DOHH2 (cell line): ENCODE measurements around the gene GORASP1.

Experiments
- H3F3A ChIP-seq: fragments of 200-600 bp; sonication (generic), shearing (Covaris generic); 2 replicates; pipeline ENCODE4 v1.6.0; 2016; ENCODE audit warnings: antibody characterized with exemption, mild to moderate bottlenecking; ENCODE audit not compliant: control insufficient read depth, insufficient read depth
- H3K27ac ChIP-seq: fragments of 200-600 bp; sonication (generic); 2 replicates; pipeline ENCODE4 v1.5.1; 2014; ENCODE audit warnings: low read depth, mild to moderate bottlenecking, low read length, moderate library complexity
- H3K27me3 ChIP-seq: fragments of 200-600 bp; sonication (generic); 2 replicates; pipeline ENCODE4 v1.6.1; 2014; ENCODE audit warnings: mild to moderate bottlenecking, low read length, mixed read lengths; ENCODE audit not compliant: control insufficient read depth
- H3K36me3 ChIP-seq: fragments of 200-600 bp; sonication (generic); 2 replicates; pipeline ENCODE4 v1.6.1; 2014; ENCODE audit warnings: mild to moderate bottlenecking, low read length, moderate library complexity, mixed read lengths; ENCODE audit not compliant: control insufficient read depth
- H3K4me1 ChIP-seq: fragments of 200-600 bp; sonication (generic); 2 replicates; pipeline ENCODE4 v1.6.1; 2014; ENCODE audit warnings: mild to moderate bottlenecking, low read length, mixed read lengths; ENCODE audit not compliant: control insufficient read depth
- H3K4me2 ChIP-seq: fragments of 200-600 bp; sonication (generic); 2 replicates; pipeline ENCODE4 v1.6.0; 2014; ENCODE audit warnings: mild to moderate bottlenecking, low read length, moderate library complexity
- H3K4me3 ChIP-seq: fragments of 200-600 bp; sonication (generic); 2 replicates; pipeline ENCODE4 v1.5.1; 2014; ENCODE audit warnings: mild to moderate bottlenecking, low read length, mixed read lengths
- H3K79me2 ChIP-seq: fragments of 200-600 bp; sonication (generic); 2 replicates; pipeline ENCODE4 v1.6.1; 2014; ENCODE audit warnings: mild to moderate bottlenecking, low read length, mixed read lengths; ENCODE audit not compliant: control insufficient read depth
- H3K9me2 ChIP-seq: fragments of 200-600 bp; sonication (generic); replicated peaks from 2 replicates; pipeline ENCODE4 v1.6.1; 2014; ENCODE audit warnings: mild to moderate bottlenecking, low read length, mixed read lengths; ENCODE audit not compliant: control insufficient read depth
- H3K9me3 ChIP-seq: fragments of 200-600 bp; sonication (generic); 2 replicates; pipeline ENCODE4 v1.6.1; 2014; ENCODE audit warnings: antibody characterized with exemption, low read length, mixed read lengths; ENCODE audit not compliant: control insufficient read depth, insufficient read depth
- H4K20me1 ChIP-seq: fragments of 200-600 bp; sonication (generic); 2 replicates; pipeline ENCODE4 v1.6.0; 2014; ENCODE audit warnings: low read depth, mild to moderate bottlenecking, antibody characterized with exemption, low read length, moderate library complexity; ENCODE audit not compliant: control insufficient read depth, insufficient read depth
- CTCF ChIP-seq: fragments of 200-600 bp; sonication (generic); IDR thresholded peaks from one replicate; pipeline ENCODE4 v1.5.1; 2014; ENCODE audit warnings: antibody characterized with exemption, mild to moderate bottlenecking, low read depth, low read length; ENCODE audit not compliant: poor library complexity, severe bottlenecking
- EZH2phosphoT487 ChIP-seq: fragments of 200-600 bp; sonication (generic); IDR thresholded peaks from 2 replicates; pipeline ENCODE4 v1.6.1; 2017; ENCODE audit warnings: borderline replicate concordance, mild to moderate bottlenecking, antibody characterized with exemption, low read length, moderate library complexity, mixed read lengths

Gene GORASP1

GRCh38 chr3:39137435-39137936 lies 30.1 kb upstream of the GORASP1 start:
- no peaks in the 10 kb centered on the region for H4K20me1 ChIP-seq
- no peaks in the 10 kb centered on the region for H3K9me3 ChIP-seq
- peaks cover 13% of the 10 kb centered on the region for H3K4me1 ChIP-seq
- no peaks in the 10 kb centered on the region; the same call in 1 of the 2 replicates for H3F3A ChIP-seq
- H3K4me2 ChIP-seq: no peak overlapping the region
- H3K9me2 ChIP-seq: no peaks in the 10 kb centered on the region
- no peak overlapping the region for H3K27ac ChIP-seq
- TF ChIP-seq CTCF (no peak), EZH2phosphoT487 (no peak)
- H3K79me2 ChIP-seq: peaks cover 4% of the 10 kb centered on the region
- H3K36me3 ChIP-seq: peaks cover 30% of the 10 kb centered on the region
- no peak overlapping the region for H3K4me3 ChIP-seq
- H3K27me3 ChIP-seq: no peaks in the 10 kb centered on the region

- H3K4me2 ChIP-seq: no peak overlapping the region
Measured at GRCh38 chr3:39136533-39137434, 29.4 kb upstream of the GORASP1 start.

GRCh38 chr3:39135170-39135805 lies 27.9 kb upstream of the GORASP1 start:
- H3F3A ChIP-seq: no peaks in the 10 kb centered on the region
- H3K4me3 ChIP-seq: no peak overlapping the region
- H3K27me3 ChIP-seq: no peaks in the 10 kb centered on the region
- no peaks in the 10 kb centered on the region for H3K4me1 ChIP-seq
- no peaks in the 10 kb centered on the region for H4K20me1 ChIP-seq
- TF ChIP-seq CTCF: no peak
- TF ChIP-seq EZH2phosphoT487: no peak
- no peak overlapping the region for H3K27ac ChIP-seq
- no peaks in the 10 kb centered on the region for H3K9me2 ChIP-seq
- H3K79me2 ChIP-seq: no peaks in the 10 kb centered on the region
- peaks cover 8% of the 10 kb centered on the region for H3K36me3 ChIP-seq
- H3K9me3 ChIP-seq: no peaks in the 10 kb centered on the region
- H3K4me2 ChIP-seq: no peak overlapping the region

More at GRCh38 chr3:39136533-39137434, 29.4 kb upstream of the GORASP1 start:
- Histone ChIP-seq H3K9me3 (no peaks in the 10 kb centered on the region), H3K4me1 (peaks cover 7% of the 10 kb centered on the region), H4K20me1 (no peaks in the 10 kb centered on the region), H3K9me2 (no peaks in the 10 kb centered on the region), H3F3A (no peaks in the 10 kb centered on the region), H3K27me3 (no peaks in the 10 kb centered on the region), H3K79me2 (no peaks in the 10 kb centered on the region; the same call in 1 of the 2 replicates), H3K36me3 (peaks cover 23% of the 10 kb centered on the region), H3K27ac (no peak overlapping the region), H3K4me3 (no peak overlapping the region)
- TF ChIP-seq CTCF (no peak), EZH2phosphoT487 (no peak)
